Measurements from ENCODE around the gene STAU1.

DNA sequence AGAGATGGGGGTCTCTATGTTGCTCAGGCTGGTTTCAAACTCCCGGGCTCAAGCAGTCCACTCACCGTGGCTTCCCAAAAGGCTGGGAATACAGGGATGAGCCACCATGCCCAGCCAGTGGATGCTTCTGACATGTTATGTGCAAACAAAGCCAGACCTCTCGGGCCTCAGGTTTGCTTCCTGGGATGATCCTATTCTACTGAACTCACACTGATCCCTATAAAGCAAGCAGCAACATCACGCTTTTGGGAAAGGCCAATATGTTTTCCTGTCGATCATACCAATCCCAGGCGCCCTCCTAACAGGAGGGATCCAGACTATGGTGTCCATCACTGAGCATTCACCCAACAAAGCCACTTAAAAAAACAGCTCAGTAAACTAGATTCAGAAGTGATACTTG, 81.8 kb downstream of the STAU1 start:
- TF ChIP-seq, protein P1, sequence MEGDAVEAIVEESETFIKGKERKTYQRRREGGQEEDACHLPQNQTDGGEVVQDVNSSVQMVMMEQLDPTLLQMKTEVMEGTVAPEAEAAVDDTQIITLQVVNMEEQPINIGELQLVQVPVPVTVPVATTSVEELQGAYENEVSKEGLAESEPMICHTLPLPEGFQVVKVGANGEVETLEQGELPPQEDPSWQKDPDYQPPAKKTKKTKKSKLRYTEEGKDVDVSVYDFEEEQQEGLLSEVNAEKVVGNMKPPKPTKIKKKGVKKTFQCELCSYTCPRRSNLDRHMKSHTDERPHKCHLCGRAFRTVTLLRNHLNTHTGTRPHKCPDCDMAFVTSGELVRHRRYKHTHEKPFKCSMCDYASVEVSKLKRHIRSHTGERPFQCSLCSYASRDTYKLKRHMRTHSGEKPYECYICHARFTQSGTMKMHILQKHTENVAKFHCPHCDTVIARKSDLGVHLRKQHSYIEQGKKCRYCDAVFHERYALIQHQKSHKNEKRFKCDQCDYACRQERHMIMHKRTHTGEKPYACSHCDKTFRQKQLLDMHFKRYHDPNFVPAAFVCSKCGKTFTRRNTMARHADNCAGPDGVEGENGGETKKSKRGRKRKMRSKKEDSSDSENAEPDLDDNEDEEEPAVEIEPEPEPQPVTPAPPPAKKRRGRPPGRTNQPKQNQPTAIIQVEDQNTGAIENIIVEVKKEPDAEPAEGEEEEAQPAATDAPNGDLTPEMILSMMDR (IDR thresholded peaks at IDR 0.05; ENCODE audit: insufficient read depth, low read length), result no peak
- TF ChIP-seq, protein P2, sequence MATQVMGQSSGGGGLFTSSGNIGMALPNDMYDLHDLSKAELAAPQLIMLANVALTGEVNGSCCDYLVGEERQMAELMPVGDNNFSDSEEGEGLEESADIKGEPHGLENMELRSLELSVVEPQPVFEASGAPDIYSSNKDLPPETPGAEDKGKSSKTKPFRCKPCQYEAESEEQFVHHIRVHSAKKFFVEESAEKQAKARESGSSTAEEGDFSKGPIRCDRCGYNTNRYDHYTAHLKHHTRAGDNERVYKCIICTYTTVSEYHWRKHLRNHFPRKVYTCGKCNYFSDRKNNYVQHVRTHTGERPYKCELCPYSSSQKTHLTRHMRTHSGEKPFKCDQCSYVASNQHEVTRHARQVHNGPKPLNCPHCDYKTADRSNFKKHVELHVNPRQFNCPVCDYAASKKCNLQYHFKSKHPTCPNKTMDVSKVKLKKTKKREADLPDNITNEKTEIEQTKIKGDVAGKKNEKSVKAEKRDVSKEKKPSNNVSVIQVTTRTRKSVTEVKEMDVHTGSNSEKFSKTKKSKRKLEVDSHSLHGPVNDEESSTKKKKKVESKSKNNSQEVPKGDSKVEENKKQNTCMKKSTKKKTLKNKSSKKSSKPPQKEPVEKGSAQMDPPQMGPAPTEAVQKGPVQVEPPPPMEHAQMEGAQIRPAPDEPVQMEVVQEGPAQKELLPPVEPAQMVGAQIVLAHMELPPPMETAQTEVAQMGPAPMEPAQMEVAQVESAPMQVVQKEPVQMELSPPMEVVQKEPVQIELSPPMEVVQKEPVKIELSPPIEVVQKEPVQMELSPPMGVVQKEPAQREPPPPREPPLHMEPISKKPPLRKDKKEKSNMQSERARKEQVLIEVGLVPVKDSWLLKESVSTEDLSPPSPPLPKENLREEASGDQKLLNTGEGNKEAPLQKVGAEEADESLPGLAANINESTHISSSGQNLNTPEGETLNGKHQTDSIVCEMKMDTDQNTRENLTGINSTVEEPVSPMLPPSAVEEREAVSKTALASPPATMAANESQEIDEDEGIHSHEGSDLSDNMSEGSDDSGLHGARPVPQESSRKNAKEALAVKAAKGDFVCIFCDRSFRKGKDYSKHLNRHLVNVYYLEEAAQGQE (IDR thresholded peaks at IDR 0.05; ENCODE audit: insufficient replicate concordance, low read depth), result no peak
- TF ChIP-seq SPI1 (IDR thresholded peaks at IDR 0.05; ENCODE audit: borderline replicate concordance, low read depth), result no peak
- TF ChIP-seq GABPA (IDR thresholded peaks at IDR 0.05; ENCODE audit: low read depth), result no peak
- no peak for TF ChIP-seq POLR2AphosphoS5 (IDR thresholded peaks at IDR 0.05; ENCODE audit: low read depth)

Measured in HL-60 (cell line).